Endothelial cell of umbilical vein (primary cell): ENCODE measurements around the gene CELF3.

Source experiments
- CTCF ChIP-seq, 2 donors: IDR thresholded peaks; 1 replicate in 1 of 2; 2 replicates in 1 of 2; pipeline ENCODE4 v1.5.1; 2011; ENCODE audit warnings: low read length in 2 of 2, mild to moderate bottlenecking in 2 of 2, moderate library complexity in 2 of 2, control low read depth in 1 of 2, inconsistent platforms in 1 of 2, low read depth in 1 of 2; ENCODE audit not compliant: insufficient read depth in 1 of 2; ENCODE audit errors: extremely low read depth in 1 of 2
- EZH2 ChIP-seq: IDR thresholded peaks from 2 replicates; pipeline ENCODE4 v1.6.1; 2012; ENCODE audit warnings: borderline replicate concordance, low read depth, mild to moderate bottlenecking, moderate library complexity, low read length, inconsistent platforms; ENCODE audit not compliant: severe bottlenecking
- MYC ChIP-seq: IDR thresholded peaks from one replicate; pipeline ENCODE4 v1.6.1; 2011; ENCODE audit warnings: mild to moderate bottlenecking, low read depth, low read length
- POLR2A ChIP-seq: IDR thresholded peaks from 2 replicates; pipeline ENCODE4 v1.6.1; 2012; ENCODE audit warnings: low read depth, mild to moderate bottlenecking, control low read depth, low read length

GRCh38 chr1:151705753-151706463 is 10.7 kb downstream of the CELF3 start:
- TF ChIP-seq EZH2 (no peak), POLR2A (no peak), CTCF (IDR thresholded peaks at IDR 0.05; ENCODE audit: extremely low read depth in 1 of 2, insufficient read depth in 1 of 2, low read depth in 1 of 2, low read length in 2 of 2) (no peak), MYC (no peak)
